HG03045 (cell line): Measurements from ENCODE around the gene ENTPD1.
"Not testable (repeated sequence)": the region's sequence is repeated elsewhere in the genome, so short reads cannot be mapped to it uniquely, and the experiment has no call there.

Experiments
- ATAC-seq: cut with Tn5 transposase; IDR thresholded peaks from one replicate; pipeline ENCODE4 v1.9.1; 2021; ENCODE audit warnings: mild to moderate bottlenecking, moderate library complexity; ENCODE audit not compliant: unreplicated experiment

The ENTPD1 gene

DNA sequence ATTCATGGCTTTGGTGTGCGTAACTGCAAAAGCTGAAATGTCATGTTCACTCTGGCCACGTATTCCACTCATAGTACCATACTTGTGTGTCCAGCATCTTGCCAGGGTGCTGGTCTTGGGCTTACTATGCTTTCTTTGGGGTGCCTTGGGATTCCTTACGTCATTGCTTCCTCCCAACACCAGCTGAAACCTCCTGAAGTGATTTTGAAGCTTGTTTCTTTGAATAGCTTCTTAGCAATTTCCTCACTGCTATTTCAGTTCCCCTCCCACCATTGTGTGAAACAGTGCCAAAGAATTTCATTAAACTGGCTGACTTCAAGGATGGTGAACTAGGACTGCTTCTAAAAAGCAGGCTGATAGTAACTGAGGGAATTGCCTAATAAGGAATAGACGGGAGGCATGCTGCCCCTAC is 36.9 kb downstream of the ENTPD1 start:
- ATAC-seq = no peak

GRCh38 chr10:95793401-95794045 is 37.6 kb downstream of the ENTPD1 start:
- peak; percentile 39 for ATAC-seq

DNA sequence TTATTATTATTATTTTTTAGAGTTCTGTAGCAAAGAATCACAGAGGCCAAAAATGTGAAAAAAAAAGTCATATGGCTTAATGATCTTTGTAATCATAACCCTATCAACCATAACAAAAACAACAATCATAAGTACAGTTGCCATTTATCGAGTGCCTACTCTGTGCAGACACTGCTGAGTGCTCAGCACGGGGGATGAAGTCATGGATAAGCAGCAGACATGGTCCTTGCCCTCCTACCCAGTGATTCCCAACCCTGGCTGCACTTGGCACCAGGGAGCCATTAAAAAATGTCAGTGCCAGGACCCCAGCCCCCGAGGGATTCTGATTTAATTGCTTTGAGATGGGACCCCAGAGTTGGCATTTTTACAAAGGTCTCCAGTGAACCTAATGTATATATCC is 38.2 kb downstream of the ENTPD1 start:
- no peak for ATAC-seq

GRCh38 chr10:95795602-95796001 is 39.6 kb downstream of the ENTPD1 start:
- ATAC-seq = no peak

DNA sequence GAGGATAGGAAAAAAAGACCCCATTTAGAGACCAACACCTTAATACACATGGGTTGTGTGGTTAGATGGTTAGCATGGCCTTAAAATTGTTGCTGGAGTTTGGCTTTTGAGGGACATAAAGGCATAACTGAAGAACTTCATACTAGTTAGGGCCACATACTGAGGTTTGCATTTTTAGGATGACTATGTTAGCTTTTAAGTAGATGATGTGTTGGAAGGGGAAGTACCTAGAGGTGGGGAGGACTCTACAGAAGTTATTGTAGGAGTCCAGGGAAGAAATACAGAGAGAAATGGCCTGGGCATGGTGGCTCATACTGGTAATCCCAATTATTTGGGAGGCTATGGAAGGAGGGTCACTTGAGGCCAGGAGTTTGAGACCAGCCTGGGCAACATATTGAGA is 40.5 kb downstream of the ENTPD1 start:
- no peak for ATAC-seq

- no peak for ATAC-seq
These were observed 42.3 kb downstream of the ENTPD1 start for GRCh38 chr10:95798096-95798855.

GRCh38 chr10:95800286-95800685 is 44.3 kb downstream of the ENTPD1 start:
- not testable (repeated sequence) for ATAC-seq

- not testable (repeated sequence) for ATAC-seq
These were observed 50.9 kb downstream of the ENTPD1 start for GRCh38 chr10:95806687-95807380.

DNA sequence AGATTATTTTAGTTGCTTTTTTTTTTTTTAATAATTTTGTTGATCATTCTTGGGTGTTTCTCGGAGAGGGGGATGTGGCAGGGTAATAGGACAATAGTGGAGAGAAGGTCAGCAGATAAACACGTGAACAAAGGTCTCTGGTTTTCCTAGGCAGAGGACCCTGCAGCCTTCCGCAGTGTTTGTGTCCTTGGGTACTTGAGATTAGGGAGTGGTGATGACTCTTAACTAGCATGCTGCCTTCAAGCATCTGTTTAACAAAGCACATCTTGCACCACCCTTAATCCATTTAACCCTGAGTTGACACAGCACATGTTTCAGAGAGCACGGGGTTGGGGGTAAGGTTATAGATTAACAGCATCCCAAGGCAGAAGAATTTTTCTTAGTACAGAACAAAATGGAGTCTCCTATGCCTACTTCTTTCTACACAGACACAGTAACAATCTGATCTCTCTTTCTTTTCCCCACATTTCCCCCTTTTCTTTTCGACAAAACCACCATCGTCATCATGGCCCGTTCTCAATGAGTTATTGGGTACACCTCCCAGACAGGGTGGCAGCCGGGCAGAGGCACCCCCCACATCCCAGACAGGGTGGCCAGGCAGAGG is 52.8 kb downstream of the ENTPD1 start:
- ATAC-seq = not testable (repeated sequence)

GRCh38 chr10:95809370-95810197 is 53.6 kb downstream of the ENTPD1 start:
- no peak for ATAC-seq

DNA sequence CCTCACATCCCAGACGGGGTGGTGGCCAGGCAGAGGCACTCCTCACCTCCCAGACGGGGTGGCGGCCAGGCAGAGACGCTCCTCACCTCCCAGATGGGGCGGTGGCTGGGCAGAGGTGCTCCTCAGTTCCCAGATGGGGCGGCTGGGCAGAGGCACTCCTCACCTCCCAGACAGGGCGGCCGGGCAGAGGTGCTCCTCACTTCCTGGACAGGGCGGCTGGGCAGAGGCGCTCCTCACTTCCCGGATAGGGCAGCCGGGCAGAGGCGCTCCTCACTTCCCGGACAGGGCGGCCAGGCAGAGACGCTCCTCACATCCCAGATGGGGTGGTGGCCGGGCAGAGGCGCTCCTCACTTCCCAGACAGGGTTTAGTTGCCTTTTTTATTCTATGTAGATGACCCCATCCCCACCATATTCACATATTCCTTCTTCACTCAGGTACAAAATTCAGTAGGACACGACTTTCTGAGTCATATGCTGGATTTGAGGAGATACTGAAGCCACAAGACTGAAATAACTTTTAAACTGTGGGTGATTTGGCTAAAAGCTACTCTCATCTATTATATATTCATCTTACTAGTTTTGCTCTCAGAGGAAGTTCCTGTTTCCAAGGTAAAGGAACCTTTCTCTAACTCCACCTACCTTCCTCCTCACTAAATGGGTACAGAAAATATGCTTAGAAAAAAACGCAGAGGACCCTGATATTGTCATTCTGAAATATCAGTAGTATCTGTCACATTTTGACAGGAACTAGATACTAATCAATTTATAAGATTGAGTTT is 54.4 kb downstream of the ENTPD1 start:
- ATAC-seq = no peak

GRCh38 chr10:95813054-95813685 is 57.2 kb downstream of the ENTPD1 start:
- no peak for ATAC-seq

- ATAC-seq = no peak
These were observed 58.2 kb downstream of the ENTPD1 start for GRCh38 chr10:95814011-95814727.

- ATAC-seq = no peak
These were observed 59.2 kb downstream of the ENTPD1 start for GRCh38 chr10:95815133-95815532.

GRCh38 chr10:95815701-95816240 is 59.8 kb downstream of the ENTPD1 start:
- no peak for ATAC-seq

GRCh38 chr10:95818010-95818409 is 62.0 kb downstream of the ENTPD1 start:
- no peak for ATAC-seq

DNA sequence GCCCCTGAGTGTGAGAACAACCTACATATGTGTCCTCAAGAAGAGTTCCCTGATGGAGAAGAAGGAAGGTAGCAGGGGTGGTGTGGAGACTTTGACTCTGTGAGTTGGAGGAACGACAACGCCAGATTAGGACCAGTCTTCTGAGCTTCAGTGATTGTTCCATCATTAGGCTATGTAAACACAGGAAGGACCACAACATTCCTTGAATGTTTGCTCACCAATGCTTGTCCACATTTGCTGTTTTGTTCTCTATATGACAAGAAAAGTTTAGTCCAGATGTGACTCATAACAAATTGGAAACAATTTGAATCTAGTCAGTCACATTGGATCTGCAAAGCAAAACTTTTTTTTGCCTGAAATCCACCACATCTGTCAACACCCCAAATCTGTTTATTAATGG is 62.7 kb downstream of the ENTPD1 start:
- no peak for ATAC-seq

DNA sequence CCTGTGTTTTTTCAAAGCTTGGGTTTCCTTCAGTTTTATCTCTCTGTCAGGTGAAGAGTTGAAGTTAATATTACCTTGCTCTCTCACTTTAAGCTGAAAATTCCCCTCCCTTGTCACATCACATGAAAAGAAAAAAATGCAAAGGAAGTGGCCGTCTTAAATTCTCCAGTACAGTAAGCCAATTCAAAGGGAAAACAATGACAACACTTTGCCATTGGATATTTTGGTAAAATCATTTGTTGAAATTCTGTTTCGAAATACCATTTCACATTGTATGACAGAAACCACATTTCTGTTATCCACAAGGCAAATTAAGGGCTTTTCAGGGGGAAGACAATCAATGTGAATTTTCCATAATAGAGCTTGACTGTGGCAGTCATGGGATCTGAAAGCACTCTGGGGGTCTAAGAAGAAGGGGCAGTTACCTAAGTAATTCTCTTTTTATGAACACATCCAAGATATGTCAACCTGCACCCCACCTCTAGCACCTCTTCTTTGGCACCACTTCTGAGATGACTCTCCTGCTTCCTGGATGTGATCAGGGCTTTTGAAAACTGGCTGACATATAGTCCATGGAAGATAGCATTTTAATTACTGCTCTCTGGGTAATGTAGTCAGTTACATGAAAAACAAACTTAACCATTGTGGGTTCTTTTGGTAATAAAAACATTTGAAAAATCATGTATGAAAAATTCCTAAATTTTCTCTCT is 63.8 kb downstream of the ENTPD1 start:
- ATAC-seq = no peak
